A673 (cell line): ENCODE data around the gene P4HB.

ENCODE experiments used
- EZH2 ChIP-seq: fragments of 200-600 bp; sonication (generic); IDR thresholded peaks from 2 replicates; pipeline ENCODE4 v1.6.1; 2017; ENCODE audit warnings: borderline replicate concordance, low read depth, mild to moderate bottlenecking, mixed read lengths, antibody characterized with exemption, low read length; ENCODE audit not compliant: poor library complexity, severe bottlenecking
- TF ChIP-seq, protein P1 (sequence below): fragments of 300-800, 200-600 bp; sonication (generic); conservative IDR thresholded peaks from 2 replicates; pipeline ENCODE4 v1.5.1; 2017; ENCODE audit warnings: low read depth, mild to moderate bottlenecking, antibody characterized with exemption, low read length, moderate library complexity, mixed read lengths

DNA sequence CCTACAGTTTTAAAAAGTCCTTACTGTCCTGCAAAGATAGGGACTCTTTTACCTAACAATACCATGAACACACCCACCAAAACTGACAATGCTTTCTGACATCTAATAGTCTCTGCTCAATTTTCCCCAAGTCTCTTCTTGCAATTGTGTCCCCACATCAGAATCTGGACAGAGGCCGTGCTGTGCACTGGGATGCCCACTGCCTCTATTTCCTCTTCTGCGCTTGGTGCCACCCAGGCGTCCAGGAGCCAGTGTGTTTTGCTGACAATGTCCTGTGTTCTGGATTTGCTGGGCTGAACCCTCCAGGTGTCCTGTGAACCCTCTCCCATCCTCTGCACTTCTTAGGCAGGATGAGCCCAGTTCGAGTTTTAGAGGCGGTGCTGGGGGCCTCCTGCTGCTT lies 17.2 kb upstream of the P4HB start:
- TF ChIP-seq, protein P1, sequence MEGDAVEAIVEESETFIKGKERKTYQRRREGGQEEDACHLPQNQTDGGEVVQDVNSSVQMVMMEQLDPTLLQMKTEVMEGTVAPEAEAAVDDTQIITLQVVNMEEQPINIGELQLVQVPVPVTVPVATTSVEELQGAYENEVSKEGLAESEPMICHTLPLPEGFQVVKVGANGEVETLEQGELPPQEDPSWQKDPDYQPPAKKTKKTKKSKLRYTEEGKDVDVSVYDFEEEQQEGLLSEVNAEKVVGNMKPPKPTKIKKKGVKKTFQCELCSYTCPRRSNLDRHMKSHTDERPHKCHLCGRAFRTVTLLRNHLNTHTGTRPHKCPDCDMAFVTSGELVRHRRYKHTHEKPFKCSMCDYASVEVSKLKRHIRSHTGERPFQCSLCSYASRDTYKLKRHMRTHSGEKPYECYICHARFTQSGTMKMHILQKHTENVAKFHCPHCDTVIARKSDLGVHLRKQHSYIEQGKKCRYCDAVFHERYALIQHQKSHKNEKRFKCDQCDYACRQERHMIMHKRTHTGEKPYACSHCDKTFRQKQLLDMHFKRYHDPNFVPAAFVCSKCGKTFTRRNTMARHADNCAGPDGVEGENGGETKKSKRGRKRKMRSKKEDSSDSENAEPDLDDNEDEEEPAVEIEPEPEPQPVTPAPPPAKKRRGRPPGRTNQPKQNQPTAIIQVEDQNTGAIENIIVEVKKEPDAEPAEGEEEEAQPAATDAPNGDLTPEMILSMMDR = no peak
- TF ChIP-seq EZH2 = no peak
